Activated T-cell treated with anti-CD3 and anti-CD28 coated beads, Interleukin-2, amount 50 U/mL, for 24 hours (primary cell): Measurements from ENCODE around the gene BRSK2.
"Not testable (repeated sequence)": the region's sequence is repeated elsewhere in the genome, so short reads cannot be mapped to it uniquely, and the experiment has no call there.

Experiments
- DNase-seq: peaks from one replicate; pipeline ENCODE4 v3.0.0-alpha.2; 2020
- H3K27ac Mint-ChIP-seq: 2 replicates; pipeline ENCODE4 v1.8.0; 2020; ENCODE audit warnings: mild to moderate bottlenecking, mixed read lengths
- H3K27me3 Mint-ChIP-seq: 2 replicates; pipeline ENCODE4 v1.8.0; 2020; ENCODE audit warnings: mixed read lengths
- H3K36me3 Mint-ChIP-seq: 2 replicates; pipeline ENCODE4 v1.8.0; 2020; ENCODE audit warnings: low read depth, mixed read lengths
- H3K4me1 Mint-ChIP-seq: 2 replicates; pipeline ENCODE4 v1.8.0; 2020; ENCODE audit warnings: low read depth, mixed read lengths
- H3K4me3 Mint-ChIP-seq: 2 replicates; pipeline ENCODE4 v1.8.0; 2020; ENCODE audit warnings: mild to moderate bottlenecking, moderate library complexity, mixed read lengths
- H3K9me3 Mint-ChIP-seq: 2 replicates; pipeline ENCODE4 v1.8.0; 2020; ENCODE audit warnings: mixed read lengths

Gene BRSK2

DNA sequence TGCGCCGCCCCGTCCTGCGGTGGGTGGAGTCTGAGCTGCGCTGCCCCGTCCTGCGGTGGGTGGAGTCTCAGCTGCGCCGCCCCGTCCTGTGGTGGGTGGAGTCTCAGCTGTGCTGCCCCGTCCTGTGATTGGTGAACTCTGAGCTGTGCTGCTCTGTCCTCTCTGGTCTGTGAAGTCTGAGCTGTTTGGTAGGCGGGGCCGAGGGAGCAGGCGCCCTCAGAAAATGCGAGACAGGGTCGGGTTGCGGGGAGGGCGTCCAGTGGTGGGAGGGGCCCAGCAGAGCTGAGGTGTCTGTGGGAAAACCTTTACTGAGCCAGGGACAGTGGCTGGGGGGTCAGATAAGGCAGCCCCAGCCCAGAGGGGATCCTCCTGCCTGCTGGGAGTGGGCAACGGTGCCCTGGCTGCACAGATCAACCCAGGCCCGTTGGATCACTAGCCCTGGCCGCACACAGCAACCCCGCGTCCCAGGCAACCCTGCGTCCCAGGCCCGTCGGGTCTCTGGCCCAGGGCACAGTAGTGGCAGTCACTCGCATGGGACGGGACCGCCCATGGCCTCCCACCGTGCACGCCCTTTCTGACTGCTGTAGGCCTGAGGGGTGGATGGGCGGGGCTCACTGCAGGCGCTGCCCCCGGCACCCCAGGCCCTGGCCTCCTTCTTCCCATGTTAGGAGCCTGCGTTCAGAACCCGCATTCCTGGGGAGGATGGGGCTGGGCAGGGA, 22.8 kb downstream of the BRSK2 start:
- Mint-ChIP-seq H3K4me1 (no peaks in the 10 kb centered on the region), H3K4me3 (no peak overlapping the region)

GRCh38 chr11:1414650-1415049, 24.9 kb downstream of the BRSK2 start:
- Mint-ChIP-seq H3K36me3 (peaks cover 4% of the 10 kb centered on the region), H3K27me3 (no peaks in the 10 kb centered on the region), H3K4me1 (no peaks in the 10 kb centered on the region), H3K9me3 (peaks cover 10% of the 10 kb centered on the region), H3K4me3 (no peak overlapping the region), H3K27ac (no peak overlapping the region)
- no peak for DNase-seq

More for the DNA sequence above, 22.8 kb downstream of the BRSK2 start:
- Mint-ChIP-seq H3K27ac (no peak overlapping the region), H3K27me3 (no peaks in the 10 kb centered on the region), H3K9me3 (peaks cover 5% of the 10 kb centered on the region), H3K36me3 (no peaks in the 10 kb centered on the region)
- DNase-seq, result no peak

- H3K9me3 Mint-ChIP-seq, result peaks cover 10% of the 10 kb centered on the region
- no peaks in the 10 kb centered on the region for H3K27me3 Mint-ChIP-seq
- H3K36me3 Mint-ChIP-seq, result peaks cover 4% of the 10 kb centered on the region
- no peak overlapping the region for H3K27ac Mint-ChIP-seq
- no peaks in the 10 kb centered on the region for H3K4me1 Mint-ChIP-seq
- H3K4me3 Mint-ChIP-seq, result no peak overlapping the region
- no peak for DNase-seq
Measured at GRCh38 chr11:1415631-1416030, 25.9 kb downstream of the BRSK2 start.

DNA sequence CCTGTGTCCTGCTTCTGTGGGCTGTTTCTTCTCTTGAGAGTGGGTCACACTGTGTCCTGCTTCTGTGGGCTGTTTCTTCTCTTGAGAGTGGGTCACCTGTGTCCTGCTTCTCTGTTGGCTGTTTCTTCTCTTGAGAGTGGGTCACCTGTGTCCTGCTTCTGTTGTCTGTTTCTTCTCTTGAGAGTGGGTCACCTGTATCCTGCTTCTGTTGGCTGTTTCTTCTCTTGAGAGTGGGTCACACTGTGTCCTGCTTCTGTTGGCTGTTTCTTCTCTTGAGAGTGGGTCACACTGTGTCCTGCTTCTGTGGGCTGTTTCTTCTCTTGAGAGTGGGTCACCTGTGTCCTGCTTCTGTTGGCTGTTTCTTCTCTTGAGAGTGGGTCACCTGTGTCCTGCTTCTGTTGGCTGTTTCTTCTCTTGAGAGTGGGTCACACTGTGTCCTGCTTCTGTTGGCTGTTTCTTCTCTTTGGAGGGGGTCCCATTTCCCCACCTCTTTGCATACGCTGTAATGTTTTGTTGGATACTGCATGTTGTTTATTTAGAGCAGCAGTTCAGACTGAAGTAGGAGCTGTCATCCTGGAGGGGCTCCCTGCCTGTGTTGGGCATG, 28.6 kb downstream of the BRSK2 start:
- H3K9me3 Mint-ChIP-seq, result peaks cover 10% of the 10 kb centered on the region
- not testable (repeated sequence) for DNase-seq, H3K4me3 Mint-ChIP-seq, H3K4me1 Mint-ChIP-seq, H3K36me3 Mint-ChIP-seq, H3K27ac Mint-ChIP-seq, H3K27me3 Mint-ChIP-seq

- Mint-ChIP-seq H3K27ac (no peak overlapping the region), H3K4me1 (no peaks in the 10 kb centered on the region), H3K36me3 (peaks cover 4% of the 10 kb centered on the region), H3K4me3 (no peak overlapping the region), H3K27me3 (no peaks in the 10 kb centered on the region), H3K9me3 (peaks cover 10% of the 10 kb centered on the region)
- DNase-seq, result no peak
Measured at GRCh38 chr11:1419811-1420210, 30.1 kb downstream of the BRSK2 start.

- Mint-ChIP-seq H3K9me3 (peaks cover 10% of the 10 kb centered on the region), H3K27me3 (no peaks in the 10 kb centered on the region), H3K4me1 (no peaks in the 10 kb centered on the region), H3K36me3 (peaks cover 4% of the 10 kb centered on the region), H3K27ac (no peak overlapping the region), H3K4me3 (no peak overlapping the region)
- DNase-seq, result no peak
Measured at GRCh38 chr11:1421291-1421690, 31.6 kb downstream of the BRSK2 start.

DNA sequence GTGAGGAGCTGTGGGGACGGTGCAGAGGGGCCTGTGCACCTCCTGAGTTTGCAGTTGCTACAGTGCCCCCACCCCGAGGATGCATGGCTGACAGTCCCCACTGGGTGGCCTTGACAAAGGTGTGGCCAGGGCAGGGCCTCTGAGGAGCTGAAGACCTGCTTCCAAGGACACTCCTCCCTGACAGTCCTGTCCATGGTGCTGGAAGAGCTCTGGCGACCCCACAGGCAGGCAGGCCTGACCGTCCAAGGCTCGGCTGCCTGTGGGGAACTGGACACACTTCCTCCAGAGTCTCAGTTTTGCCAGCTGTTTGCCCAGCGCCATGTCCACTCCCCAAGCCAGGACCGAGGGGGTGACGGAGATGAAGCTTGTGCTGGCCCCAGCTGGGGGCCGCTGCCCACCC, 32.7 kb downstream of the BRSK2 start:
- no peak overlapping the region for H3K27ac Mint-ChIP-seq
- no peaks in the 10 kb centered on the region for H3K4me1 Mint-ChIP-seq
- no peaks in the 10 kb centered on the region for H3K27me3 Mint-ChIP-seq
- H3K4me3 Mint-ChIP-seq, result no peak overlapping the region
- H3K36me3 Mint-ChIP-seq, result peaks cover 4% of the 10 kb centered on the region
- DNase-seq, result no peak
- peaks cover 5% of the 10 kb centered on the region for H3K9me3 Mint-ChIP-seq

DNA sequence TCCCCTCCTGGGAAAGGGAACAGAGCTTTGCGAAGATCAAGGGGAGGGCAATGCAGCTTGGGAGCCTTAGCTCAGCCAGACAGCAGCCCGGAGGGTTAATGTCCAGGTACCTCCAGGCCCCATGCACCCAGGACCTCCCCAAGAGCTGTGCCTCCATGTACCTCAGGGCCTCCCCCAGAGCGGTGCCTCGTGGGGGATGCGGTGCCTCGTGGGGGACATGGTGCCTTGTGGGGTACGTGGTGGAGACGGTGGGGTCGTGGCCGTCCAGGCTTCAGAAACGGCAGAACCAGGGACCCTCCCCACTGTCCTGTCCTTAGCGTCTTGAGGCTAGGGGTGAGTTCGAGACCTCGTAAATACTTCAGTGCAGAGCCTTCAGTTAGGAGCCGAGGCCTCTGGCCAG, 33.2 kb downstream of the BRSK2 start:
- Mint-ChIP-seq H3K27me3 (no peaks in the 10 kb centered on the region), H3K27ac (no peak overlapping the region), H3K36me3 (peaks cover 4% of the 10 kb centered on the region), H3K4me1 (no peaks in the 10 kb centered on the region), H3K9me3 (peaks cover 5% of the 10 kb centered on the region), H3K4me3 (no peak overlapping the region)
- DNase-seq, result no peak

- H3K36me3 Mint-ChIP-seq, H3K4me1 Mint-ChIP-seq, H3K27me3 Mint-ChIP-seq, DNase-seq, H3K4me3 Mint-ChIP-seq, H3K27ac Mint-ChIP-seq, H3K9me3 Mint-ChIP-seq: not testable (repeated sequence)
Measured at GRCh38 chr11:1423406-1423805, 33.7 kb downstream of the BRSK2 start.

- DNase-seq, result no peak
- no peaks in the 10 kb centered on the region for H3K36me3 Mint-ChIP-seq
Measured at GRCh38 chr11:1425006-1425405, 35.3 kb downstream of the BRSK2 start.

GRCh38 chr11:1425439-1425838, 35.7 kb downstream of the BRSK2 start:
- DNase-seq, result no peak
- H3K27ac Mint-ChIP-seq, result no peak overlapping the region
- no peaks in the 10 kb centered on the region for H3K9me3 Mint-ChIP-seq
- H3K4me3 Mint-ChIP-seq, result no peak overlapping the region
- H3K4me1 Mint-ChIP-seq, result no peaks in the 10 kb centered on the region
- H3K36me3 Mint-ChIP-seq, result no peaks in the 10 kb centered on the region
- no peaks in the 10 kb centered on the region for H3K27me3 Mint-ChIP-seq

More at GRCh38 chr11:1425006-1425405, 35.3 kb downstream of the BRSK2 start:
- Mint-ChIP-seq H3K4me1 (no peaks in the 10 kb centered on the region), H3K27me3 (no peaks in the 10 kb centered on the region), H3K4me3 (no peak overlapping the region), H3K27ac (no peak overlapping the region), H3K9me3 (no peaks in the 10 kb centered on the region)

DNA sequence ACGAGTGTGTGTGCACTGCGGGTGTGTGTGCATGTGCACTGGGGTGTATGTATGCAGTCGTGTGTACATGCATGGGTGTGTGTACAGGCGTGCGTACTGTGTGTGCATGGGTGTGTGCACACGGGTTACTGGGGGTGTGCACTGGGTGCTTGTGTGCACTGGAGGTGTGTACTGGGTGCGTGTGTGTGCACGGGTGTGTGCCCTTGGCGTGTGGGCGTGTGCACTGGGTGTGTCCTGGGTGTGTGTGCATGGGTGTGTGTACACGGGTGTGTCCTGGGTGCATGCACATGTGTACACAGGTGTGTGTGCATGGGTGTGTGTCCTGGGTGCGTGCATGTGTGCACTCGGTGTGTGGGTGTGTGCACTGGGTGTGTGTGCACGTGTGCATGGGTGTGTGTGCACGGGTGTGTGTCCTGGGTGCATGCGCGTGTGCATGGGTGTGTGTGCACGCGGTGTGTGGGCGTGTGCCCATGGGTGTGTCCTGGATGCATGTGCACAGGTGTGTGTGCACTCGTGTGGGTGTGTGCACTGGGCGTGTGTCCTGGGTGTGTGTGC, 39.1 kb downstream of the BRSK2 start:
- H3K9me3 Mint-ChIP-seq, result no peaks in the 10 kb centered on the region
- no peak overlapping the region for H3K27ac Mint-ChIP-seq
- no peak overlapping the region for H3K4me3 Mint-ChIP-seq
- H3K4me1 Mint-ChIP-seq, result no peaks in the 10 kb centered on the region
- no peaks in the 10 kb centered on the region for H3K36me3 Mint-ChIP-seq
- H3K27me3 Mint-ChIP-seq, result no peaks in the 10 kb centered on the region
- no peak for DNase-seq

DNA sequence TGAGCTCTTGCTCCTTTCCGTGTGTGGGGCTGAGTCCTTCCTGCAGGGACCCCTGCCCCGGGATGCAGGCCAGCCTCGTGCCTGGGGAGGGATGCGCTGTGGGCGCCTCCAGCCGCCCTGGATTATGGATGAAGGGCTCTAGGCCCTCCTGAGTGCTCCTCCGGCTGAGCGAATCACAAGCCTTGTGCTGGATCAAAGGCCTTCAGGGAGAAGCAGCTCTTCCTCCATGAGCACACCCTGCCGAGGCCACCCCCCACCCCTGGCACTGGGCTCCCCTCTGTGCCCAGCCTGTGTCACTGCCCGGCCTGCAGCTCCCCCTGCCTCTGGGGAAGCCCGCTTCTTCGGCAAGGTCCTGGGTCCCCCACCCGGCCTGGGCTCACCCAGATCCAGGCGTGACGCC, 43.8 kb downstream of the BRSK2 start:
- H3K4me1 Mint-ChIP-seq, result no peaks in the 10 kb centered on the region

GRCh38 chr11:1433977-1434640, 44.4 kb downstream of the BRSK2 start:
- no peak overlapping the region for H3K4me3 Mint-ChIP-seq
- no peaks in the 10 kb centered on the region for H3K36me3 Mint-ChIP-seq
- no peaks in the 10 kb centered on the region for H3K27me3 Mint-ChIP-seq
- H3K4me1 Mint-ChIP-seq, result no peaks in the 10 kb centered on the region
- no peaks in the 10 kb centered on the region for H3K9me3 Mint-ChIP-seq
- DNase-seq, result no peak
- no peak overlapping the region for H3K27ac Mint-ChIP-seq

More for the DNA sequence above, 43.8 kb downstream of the BRSK2 start:
- no peak for DNase-seq
- H3K9me3 Mint-ChIP-seq, result no peaks in the 10 kb centered on the region
- no peaks in the 10 kb centered on the region for H3K27me3 Mint-ChIP-seq
- H3K36me3 Mint-ChIP-seq, result no peaks in the 10 kb centered on the region
- no peak overlapping the region for H3K27ac Mint-ChIP-seq
- H3K4me3 Mint-ChIP-seq, result no peak overlapping the region

GRCh38 chr11:1435479-1435819, 45.7 kb downstream of the BRSK2 start:
- not testable (repeated sequence) for H3K27me3 Mint-ChIP-seq, H3K36me3 Mint-ChIP-seq, H3K27ac Mint-ChIP-seq, H3K4me1 Mint-ChIP-seq, DNase-seq, H3K4me3 Mint-ChIP-seq, H3K9me3 Mint-ChIP-seq
